Fibroblast of skin of right biceps (primary cell): Measurements from ENCODE around the gene ASB3.
A peak's percentile ranks its signal among the peaks of the same experiment; 100 is the strongest.

Source experiments
- DNase-seq: peaks from one replicate; pipeline ENCODE4 v3.0.0-alpha.2; 2013

The ASB3 gene

DNA sequence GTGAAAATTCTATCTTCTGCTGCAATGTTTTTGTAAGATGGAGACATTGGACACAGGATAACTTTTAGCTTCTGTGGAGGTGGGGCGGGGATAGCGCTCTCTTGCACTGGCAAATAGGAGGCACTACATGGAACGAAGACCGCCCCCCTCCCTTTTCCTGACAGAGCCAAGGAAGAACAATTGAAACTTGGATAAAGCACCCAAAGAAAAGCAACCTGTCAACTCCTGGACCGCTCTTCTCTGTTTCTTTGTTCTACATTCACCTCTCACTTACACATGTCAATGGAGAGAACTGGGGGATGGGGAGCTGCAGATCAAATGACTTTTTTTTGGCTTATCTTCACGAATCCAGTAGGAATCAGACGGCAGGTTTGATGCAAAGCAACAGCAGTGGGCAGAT is 145.5 kb downstream of the ASB3 start:
- no peak for DNase-seq

DNA sequence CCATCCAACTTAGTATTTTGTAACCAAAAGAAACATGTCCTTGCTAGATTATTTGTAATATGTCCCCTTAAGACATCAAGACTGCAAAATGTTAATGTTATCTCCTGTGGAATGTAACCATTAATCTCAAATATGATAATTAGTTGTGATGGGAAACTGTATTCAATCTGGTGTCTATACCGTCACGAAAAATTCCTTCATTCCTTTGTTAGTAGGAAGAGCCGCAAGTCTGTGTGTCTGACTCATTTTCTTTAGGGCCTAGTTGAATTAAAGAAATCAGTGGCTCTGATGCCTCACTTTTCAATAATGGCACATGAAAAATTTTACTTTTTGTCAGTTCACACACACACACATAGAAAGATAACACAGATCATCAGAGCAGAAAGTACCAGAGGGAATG is 146.3 kb downstream of the ASB3 start:
- DNase-seq, result peak; percentile 3

DNA sequence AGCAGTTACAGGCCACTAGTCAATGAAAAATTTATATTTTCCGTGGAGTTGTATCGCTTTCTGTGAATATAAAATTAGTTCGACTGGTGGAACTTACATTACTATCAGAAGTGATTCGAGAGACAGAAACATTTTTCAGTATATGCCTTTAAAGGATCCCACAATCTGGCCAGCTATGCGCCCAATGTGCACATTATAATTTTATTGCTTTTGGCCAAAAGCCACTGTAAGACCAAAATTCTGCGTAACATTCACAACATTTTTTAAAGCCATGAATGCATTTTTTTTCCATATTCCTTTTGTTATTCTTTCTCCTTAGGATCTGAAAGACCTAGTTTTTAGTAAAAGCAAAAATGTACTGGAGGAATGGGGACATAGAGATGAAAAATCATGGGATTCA is 150.2 kb downstream of the ASB3 start:
- peak; percentile 51 for DNase-seq

DNA sequence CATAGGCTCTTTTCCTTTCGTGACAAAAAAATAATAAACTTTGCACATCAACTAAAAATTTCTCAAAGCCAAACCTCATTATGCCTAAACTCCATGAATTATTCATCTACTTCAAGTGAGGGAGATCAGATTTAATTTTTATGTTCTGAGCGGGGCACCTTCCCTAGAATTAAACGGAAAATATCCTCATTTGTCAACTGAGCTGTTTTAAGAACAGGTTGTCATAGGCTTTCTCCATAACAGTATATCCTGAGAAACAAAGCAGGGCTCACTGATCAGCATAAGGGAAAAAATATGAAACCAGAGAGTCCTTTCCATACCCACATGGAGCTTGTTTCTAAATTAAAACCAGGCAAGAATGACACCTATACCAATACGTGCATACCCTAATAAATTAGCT is 150.6 kb downstream of the ASB3 start:
- DNase-seq, result no peak

DNA sequence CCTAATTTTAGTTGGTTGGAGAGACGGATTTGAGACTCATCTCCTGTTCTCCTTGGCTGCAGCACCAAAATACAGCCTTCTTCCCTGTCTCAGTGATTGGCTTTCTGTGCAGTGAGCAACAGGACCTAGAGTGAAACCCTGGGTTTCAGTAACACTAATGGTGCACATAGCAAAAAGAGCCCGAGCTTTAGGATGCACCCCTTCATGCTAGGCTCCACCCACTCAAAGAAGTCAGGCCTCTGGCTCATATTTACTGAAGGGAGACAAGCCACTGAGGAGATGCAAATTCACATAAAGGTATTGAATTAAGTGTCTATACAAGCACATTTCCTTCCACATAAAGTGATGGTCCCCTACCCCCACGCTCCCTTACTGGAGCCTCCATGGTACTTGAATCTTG is 151.1 kb downstream of the ASB3 start:
- DNase-seq, result no peak

DNA sequence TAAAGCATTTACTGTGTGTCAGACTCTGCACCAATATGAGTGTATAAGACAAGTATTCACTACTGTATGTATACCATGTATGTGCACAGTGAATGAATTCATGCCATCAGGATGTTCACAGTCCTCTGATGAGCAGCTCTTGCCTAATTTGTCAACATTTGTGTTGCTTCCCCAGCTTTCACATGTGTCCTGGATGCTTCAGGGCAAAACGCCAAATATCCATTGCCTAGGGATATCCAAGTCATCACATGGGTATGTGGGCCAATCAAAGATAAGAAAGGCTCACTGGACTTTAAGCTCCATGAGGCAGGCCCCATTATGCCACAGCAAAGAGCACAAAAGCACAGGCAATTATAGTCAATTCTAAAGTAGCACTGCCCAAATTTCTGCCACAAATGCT is 153.3 kb downstream of the ASB3 start:
- DNase-seq, result peak; percentile 42

DNA sequence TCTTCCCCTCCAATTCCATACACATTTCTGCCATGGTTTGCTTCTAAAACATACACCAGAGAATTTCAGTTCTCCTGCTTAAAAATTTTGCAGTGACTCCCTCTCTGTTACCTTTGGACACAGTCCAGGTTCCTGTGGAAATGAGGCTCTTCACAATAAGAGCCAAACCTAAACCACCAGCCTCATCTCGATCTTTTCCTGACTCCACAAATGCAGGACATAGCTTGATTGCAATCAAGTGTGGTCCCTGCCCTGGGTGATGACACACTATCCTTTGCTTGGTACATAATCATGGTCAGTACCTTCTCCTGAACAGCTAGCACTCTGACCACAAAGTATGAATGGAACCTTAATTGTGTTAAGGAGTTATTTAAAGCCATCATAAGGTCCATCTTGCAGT is 154.0 kb downstream of the ASB3 start:
- peak; percentile 79 for DNase-seq

DNA sequence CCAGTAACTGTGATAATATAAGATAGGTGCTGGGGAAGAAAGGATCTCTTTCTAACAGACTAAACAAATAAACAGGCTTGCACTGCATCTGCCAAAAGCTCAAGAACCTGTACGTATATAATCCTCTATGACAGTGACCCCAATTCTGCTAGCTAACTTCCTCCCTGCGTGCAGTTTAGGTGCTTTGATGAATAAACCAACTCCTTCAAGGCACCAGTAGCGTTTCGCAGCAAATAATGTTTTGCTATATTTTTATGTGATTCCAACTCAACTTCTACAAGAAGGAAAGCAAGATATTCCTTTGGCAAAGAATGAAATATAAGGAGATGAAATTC is 154.7 kb downstream of the ASB3 start:
- DNase-seq, result no peak

DNA sequence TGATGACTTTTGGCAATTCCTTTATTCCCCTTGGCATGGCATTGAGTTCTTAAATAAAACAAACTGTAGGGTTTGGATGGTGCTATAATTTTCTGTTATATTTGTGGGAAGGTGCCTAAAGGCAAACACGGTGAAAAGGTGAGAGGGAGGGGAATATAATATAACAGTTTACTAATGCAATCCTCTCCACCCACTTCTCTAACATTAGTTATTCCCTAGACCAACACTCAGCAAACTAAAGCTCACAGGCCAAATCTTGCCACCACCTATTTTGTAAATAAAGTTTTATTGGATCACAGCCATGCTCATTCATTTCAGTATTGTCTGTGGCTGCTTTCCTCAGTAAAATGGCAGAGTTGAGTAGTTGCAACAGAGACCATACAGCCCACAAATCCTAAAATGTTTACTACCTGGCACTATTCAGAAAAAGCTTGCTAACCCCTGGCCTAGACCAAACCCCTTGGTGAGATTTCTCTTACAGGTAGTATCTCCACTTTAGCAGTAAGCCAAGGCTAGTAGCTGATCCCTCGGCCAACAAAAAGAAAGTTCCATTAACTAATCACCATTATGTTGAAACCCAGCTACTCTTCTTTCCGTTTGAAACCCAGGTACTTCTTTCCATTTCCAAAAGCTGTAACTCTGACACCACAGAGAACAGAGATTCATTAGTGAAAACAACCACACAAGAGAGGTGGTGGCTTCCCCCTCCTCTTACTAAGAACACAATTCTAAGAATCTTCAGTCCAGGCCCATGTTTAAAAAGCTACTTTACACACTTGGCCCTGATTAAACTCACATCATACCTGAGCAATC is 155.2 kb downstream of the ASB3 start:
- no peak for DNase-seq

DNA sequence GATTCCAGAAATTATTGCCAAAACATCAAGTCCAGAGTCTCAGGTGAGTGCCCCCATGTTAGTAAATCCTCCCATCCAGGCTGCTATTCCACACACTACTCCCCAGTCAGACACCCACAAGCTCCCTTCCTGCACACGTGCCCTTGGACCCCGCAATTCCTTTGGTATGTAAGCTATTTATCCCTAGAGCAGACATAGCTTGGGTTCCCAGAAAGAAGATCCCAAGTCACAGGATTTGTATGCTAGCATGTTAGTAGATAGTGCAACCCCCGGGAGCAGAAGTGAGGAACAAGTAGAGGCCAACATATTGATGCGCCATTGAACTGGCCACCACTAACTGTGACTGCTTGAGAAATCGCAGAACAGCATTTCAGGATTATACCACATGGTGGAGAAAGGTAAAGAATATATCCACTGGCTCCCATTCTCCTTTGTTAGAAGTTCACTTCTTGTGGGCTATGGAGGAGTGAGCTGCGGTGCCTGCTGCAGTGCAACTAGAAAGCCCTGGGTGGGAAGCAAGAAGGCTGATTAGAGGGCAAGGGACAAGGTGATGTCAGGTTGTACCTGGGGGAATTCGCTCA is 156.6 kb downstream of the ASB3 start:
- DNase-seq, result peak; percentile 3

DNA sequence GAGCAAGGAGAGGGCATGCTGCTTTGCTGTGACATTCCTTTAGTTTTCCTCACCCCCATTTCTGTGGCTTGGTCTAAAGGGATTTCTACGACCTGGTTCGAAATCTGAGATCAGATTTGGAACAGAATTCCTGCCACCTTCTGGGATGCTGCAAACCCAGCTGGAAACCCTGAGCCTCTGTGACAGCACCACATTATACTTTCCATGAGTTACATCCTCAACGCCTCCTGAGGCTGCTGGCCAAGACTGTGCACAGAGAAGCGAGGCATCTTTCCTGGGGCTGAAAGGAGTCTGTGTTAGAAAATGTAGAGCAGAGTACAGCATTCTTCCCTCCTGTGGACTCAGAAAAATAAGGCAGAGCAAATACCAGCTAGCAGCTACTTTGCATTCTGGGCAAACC is 157.3 kb downstream of the ASB3 start:
- no peak for DNase-seq

DNA sequence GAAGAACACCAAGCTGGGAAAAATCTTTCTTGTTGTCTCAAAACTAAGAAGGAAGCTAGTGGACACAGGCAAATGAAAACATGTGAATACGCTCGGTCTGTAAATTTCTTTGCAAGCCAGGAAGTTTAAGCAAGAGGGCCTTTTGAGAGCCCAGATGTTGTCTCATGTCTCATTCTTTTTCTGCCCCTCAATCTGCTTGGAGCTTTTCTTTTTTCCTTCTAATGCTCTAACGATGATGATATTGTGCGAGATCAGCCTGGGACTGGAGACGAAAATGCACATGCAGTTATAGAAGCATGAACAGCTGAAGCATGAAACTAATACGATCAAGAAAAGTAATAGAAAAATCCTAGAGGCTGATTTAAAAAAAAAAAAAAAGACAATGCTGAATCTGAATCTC is 157.8 kb downstream of the ASB3 start:
- no peak for DNase-seq

DNA sequence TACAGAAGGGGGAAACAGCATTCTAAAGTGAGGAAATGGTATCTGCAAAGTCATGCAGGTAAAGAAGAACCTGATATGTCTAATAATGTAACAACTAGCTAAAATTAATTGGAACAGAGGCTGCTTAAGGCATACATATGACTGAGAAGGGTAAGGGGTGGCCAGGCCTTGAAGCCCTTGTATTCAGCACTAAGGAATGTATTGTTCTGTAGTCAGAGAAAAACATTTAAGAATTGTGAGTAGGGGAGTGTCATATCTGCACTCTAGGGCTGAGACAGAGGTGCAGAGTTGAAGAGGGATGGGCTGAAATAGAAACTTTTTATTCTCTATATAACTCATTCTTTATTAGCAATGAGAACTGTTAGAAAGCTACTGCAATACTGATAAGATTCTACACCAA is 164.6 kb downstream of the ASB3 start:
- DNase-seq, result no peak

DNA sequence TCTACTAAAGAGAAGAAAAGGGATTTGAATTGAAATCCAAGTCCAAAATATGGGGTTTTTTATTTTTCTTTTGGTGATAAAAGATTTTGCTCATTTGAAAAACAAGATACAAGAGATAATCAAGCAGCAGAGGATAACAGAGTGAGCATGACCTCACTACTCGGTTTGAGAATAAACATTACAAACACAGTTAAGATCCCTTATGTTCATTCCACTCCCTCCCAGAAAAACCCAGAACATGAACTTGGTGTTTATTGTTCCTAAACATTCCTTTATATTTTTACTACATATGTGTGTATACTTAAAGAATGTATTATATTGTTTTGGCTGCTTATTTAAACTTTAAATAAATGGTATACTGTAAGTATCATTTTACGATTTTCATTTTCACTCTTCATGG is 165.8 kb downstream of the ASB3 start:
- DNase-seq, result no peak
